ENCODE results near the gene RAD9A. TPM values are rescaled to one million over a fixed set of nuclear protein-coding genes. Genes with fewer than 3 reads are reported as not detected.
A peak's percentile ranks its signal among the peaks of the same experiment; 100 is the strongest.

RAD9A gene
- total and polyA plus RNA-seq, 9 of the 15 experiments (the other 6 are each of a cell fraction or from before 2014, with no cell fraction given), result 1.4 to 41.2 (median 16.1) TPM

DNA sequence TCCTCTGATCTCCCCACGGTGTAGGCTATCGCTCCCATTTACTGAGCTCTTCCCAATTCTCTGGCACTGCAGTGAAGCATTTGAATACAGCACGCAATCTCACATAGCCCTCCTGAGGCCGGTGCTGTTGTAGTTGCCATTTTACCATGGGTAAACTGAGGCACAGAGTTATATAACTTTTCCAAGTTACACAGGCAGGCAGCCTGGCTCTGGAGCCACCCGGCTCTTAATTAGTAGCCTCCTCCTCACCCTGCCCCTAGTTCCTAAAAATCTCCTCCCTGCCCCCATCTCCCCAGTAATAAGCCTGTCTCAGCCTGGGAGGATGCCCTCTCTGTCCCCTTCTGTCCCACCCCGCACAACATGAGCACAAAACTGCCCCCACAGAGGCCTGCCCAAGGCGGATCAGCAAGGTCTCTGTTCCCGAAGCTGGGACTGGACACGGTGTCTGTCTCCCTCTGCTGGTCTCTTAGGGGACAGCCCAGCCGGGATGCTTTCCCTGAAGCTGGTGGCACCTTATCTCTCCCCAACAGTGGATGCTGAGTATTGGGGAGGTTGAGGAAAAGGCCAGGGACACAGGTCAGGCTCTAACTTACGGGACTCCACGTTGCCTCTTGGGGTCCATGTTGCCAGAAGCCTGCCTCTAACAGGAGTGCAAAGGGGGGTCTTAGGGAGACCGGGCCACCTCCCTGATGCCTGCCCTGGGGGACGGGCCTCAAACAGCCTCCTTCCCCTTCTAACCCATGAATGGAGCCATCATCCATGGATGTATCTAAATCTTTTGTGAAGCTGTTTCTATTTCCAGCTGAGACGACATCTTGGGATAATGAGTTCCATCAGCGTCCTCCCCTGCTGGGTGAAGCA lies 9.3 kb upstream of the RAD9A start (continued):
- no peak for TF ChIP-seq ZNF778 (CRISPR knock-in tag; IDR thresholded peaks at IDR 0.05)
- TF ChIP-seq NCOA4 (IDR thresholded peaks at IDR 0.05; ENCODE audit: partially characterized antibody), result no peak
- TF ChIP-seq KAT2B (IDR thresholded peaks at IDR 0.05; ENCODE audit: low read depth, low read length), result no peak
- TF ChIP-seq, protein P1, sequence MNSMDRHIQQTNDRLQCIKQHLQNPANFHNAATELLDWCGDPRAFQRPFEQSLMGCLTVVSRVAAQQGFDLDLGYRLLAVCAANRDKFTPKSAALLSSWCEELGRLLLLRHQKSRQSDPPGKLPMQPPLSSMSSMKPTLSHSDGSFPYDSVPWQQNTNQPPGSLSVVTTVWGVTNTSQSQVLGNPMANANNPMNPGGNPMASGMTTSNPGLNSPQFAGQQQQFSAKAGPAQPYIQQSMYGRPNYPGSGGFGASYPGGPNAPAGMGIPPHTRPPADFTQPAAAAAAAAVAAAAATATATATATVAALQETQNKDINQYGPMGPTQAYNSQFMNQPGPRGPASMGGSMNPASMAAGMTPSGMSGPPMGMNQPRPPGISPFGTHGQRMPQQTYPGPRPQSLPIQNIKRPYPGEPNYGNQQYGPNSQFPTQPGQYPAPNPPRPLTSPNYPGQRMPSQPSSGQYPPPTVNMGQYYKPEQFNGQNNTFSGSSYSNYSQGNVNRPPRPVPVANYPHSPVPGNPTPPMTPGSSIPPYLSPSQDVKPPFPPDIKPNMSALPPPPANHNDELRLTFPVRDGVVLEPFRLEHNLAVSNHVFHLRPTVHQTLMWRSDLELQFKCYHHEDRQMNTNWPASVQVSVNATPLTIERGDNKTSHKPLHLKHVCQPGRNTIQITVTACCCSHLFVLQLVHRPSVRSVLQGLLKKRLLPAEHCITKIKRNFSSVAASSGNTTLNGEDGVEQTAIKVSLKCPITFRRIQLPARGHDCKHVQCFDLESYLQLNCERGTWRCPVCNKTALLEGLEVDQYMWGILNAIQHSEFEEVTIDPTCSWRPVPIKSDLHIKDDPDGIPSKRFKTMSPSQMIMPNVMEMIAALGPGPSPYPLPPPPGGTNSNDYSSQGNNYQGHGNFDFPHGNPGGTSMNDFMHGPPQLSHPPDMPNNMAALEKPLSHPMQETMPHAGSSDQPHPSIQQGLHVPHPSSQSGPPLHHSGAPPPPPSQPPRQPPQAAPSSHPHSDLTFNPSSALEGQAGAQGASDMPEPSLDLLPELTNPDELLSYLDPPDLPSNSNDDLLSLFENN (IDR thresholded peaks at IDR 0.05; ENCODE audit: low read depth in 2 of 2, low read length in 2 of 2), result 0 out of 4 replicates have a peak, but pooled peaks of 1 of the 2 experiments have one; percentile 52
- TF ChIP-seq, protein P2, sequence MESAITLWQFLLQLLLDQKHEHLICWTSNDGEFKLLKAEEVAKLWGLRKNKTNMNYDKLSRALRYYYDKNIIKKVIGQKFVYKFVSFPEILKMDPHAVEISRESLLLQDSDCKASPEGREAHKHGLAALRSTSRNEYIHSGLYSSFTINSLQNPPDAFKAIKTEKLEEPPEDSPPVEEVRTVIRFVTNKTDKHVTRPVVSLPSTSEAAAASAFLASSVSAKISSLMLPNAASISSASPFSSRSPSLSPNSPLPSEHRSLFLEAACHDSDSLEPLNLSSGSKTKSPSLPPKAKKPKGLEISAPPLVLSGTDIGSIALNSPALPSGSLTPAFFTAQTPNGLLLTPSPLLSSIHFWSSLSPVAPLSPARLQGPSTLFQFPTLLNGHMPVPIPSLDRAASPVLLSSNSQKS (CRISPR knock-in tag; IDR thresholded peaks at IDR 0.05), result no peak
- TF ChIP-seq TBL1XR1 (IDR thresholded peaks at IDR 0.05; ENCODE audit: low read length in 2 of 2), result 0 out of 4 replicates have a peak, but pooled peaks of 1 of the 2 experiments have one; percentile 20
- no peak for TF ChIP-seq GABPA (tag; conservative IDR thresholded peaks at IDR 0.05; ENCODE audit: low read depth)
- peak; percentile 5; the same call in 1 of the 2 replicates for TF ChIP-seq NFE2 (IDR thresholded peaks at IDR 0.05; ENCODE audit: low read depth)
- TF ChIP-seq OTX1 (CRISPR knock-in tag; IDR thresholded peaks at IDR 0.05), result peak; percentile 66; the same call in 1 of the 2 replicates
- 0 out of 2 replicates have a peak, but pooled peaks have one; percentile 41 for TF ChIP-seq CBX1 (IDR thresholded peaks at IDR 0.05; ENCODE audit: low read depth)
- TF ChIP-seq, protein P3, sequence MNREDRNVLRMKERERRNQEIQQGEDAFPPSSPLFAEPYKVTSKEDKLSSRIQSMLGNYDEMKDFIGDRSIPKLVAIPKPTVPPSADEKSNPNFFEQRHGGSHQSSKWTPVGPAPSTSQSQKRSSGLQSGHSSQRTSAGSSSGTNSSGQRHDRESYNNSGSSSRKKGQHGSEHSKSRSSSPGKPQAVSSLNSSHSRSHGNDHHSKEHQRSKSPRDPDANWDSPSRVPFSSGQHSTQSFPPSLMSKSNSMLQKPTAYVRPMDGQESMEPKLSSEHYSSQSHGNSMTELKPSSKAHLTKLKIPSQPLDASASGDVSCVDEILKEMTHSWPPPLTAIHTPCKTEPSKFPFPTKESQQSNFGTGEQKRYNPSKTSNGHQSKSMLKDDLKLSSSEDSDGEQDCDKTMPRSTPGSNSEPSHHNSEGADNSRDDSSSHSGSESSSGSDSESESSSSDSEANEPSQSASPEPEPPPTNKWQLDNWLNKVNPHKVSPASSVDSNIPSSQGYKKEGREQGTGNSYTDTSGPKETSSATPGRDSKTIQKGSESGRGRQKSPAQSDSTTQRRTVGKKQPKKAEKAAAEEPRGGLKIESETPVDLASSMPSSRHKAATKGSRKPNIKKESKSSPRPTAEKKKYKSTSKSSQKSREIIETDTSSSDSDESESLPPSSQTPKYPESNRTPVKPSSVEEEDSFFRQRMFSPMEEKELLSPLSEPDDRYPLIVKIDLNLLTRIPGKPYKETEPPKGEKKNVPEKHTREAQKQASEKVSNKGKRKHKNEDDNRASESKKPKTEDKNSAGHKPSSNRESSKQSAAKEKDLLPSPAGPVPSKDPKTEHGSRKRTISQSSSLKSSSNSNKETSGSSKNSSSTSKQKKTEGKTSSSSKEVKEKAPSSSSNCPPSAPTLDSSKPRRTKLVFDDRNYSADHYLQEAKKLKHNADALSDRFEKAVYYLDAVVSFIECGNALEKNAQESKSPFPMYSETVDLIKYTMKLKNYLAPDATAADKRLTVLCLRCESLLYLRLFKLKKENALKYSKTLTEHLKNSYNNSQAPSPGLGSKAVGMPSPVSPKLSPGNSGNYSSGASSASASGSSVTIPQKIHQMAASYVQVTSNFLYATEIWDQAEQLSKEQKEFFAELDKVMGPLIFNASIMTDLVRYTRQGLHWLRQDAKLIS (CRISPR knock-in tag; IDR thresholded peaks at IDR 0.05), result 0 out of 2 replicates have a peak, but pooled peaks have one; percentile 43
- TF ChIP-seq GABPB1 (CRISPR knock-in tag; IDR thresholded peaks at IDR 0.05), result peak; percentile 35; the same call in 1 of the 2 replicates
